ENCODE measurements around the gene ATAD2B. TPM values are rescaled to one million over a fixed set of nuclear protein-coding genes. Genes with fewer than 3 reads are reported as not detected.

ATAD2B gene
- total and polyA plus RNA-seq, 2 of the 8 experiments (the other 6 are each of a cell fraction or from before 2014, with no cell fraction given) = 3.4 to 16.1 TPM

DNA sequence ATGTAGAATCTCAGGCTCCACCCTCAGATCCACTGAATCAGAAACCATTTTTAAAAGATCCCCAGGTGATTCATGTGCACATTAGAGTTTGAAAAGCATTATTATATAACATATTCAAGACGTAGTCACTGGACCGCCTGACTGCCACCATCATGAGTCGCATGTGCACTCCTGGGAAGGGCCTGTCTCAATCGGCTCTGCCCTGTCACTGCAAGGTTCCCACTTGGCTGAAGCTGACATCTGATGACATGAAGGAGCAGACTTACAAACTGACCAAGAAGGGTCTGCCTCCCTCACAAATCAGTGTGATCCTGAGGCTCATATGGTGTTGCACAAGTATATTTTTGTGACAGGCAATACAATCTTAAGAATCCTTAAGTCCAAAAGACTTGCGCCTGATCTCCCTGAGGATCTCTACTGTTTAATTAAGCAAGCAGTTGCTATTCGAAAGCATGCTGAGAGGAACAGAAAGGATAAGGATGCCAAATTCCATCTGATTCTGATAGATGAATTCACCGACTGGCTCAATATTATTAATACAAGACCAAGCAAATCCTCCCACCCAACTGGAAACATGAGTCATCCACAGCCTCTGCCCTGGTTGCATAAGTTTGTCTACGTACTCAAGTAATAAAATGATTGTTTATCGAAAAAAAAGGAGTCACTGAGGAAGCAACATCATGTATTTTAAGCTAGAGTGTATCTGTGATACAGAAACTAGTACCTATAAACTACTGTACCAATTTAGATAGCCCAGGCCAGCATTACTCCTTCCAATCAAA lies 26.2 kb downstream of the ATAD2B start:
- Histone ChIP-seq H4K5ac (ENCODE audit: insufficient read length, low read depth, low read length) (no peak overlapping the region), H4K91ac (replicated peaks; ENCODE audit: insufficient read length, low read length) (no peak overlapping the region), H3K23me2 (ENCODE audit: low read depth, low read length) (no peaks in the 10 kb centered on the region), H3K4me2 (ENCODE audit: insufficient read depth in 1 of 2, low read depth in 2 of 2, low read length in 2 of 2) (no peak overlapping the region), H3K9ac (replicated peaks in 1 of 4; ENCODE audit: extremely low read depth in 1 of 4, low read depth in 3 of 4, low read length in 3 of 4) (no peak overlapping the region), H2BK15ac (ENCODE audit: low read length) (no peak overlapping the region), H3K79me2 (ENCODE audit: control insufficient read depth in 1 of 2, insufficient read depth in 2 of 2, low read length in 2 of 2) (peaks cover 0 to 75% of the 10 kb centered on the region in 2 experiments; a peak in 2 of 4 replicates), H3K18ac (ENCODE audit: extremely low read depth, low read length) (no peak overlapping the region), H2AFZ (ENCODE audit: low read length) (no peak overlapping the region), H3K36me3 (ENCODE audit: control insufficient read depth in 2 of 4, insufficient read depth in 4 of 4, low read length in 3 of 4) (no peaks in the 10 kb centered on the region), H4K20me1 (replicated peaks in 1 of 2; ENCODE audit: control insufficient read depth in 1 of 2, insufficient read depth in 2 of 2, low read length in 2 of 2) (no peaks in the 10 kb centered on the region), H3K79me1 (ENCODE audit: low read depth, low read length) (no peaks in the 10 kb centered on the region), H3K4ac (replicated peaks; ENCODE audit: insufficient read length, low read depth, low read length) (no peak overlapping the region), H3K14ac (ENCODE audit: insufficient read length) (no peak overlapping the region), H3K4me3 (ENCODE audit: extremely low read depth in 1 of 4, insufficient read depth in 2 of 4, low read depth in 3 of 4, low read length in 4 of 4) (no peak overlapping the region), H3K27me3 (replicated peaks in 1 of 4; ENCODE audit: control insufficient read depth in 3 of 4, extremely low read depth in 1 of 4, insufficient read depth in 3 of 4, low read length in 3 of 4) (no peaks in the 10 kb centered on the region), H4K8ac (ENCODE audit: extremely low read depth, insufficient read depth, low read length) (no peak overlapping the region), H3K56ac (replicated peaks; ENCODE audit: insufficient read length, low read depth, low read length) (no peak overlapping the region), H2BK12ac (ENCODE audit: low read depth, low read length) (no peak overlapping the region), H3K9me3 (ENCODE audit: insufficient read depth in 2 of 2, low read depth in 1 of 2, low read length in 1 of 2) (no peaks in the 10 kb centered on the region), H2BK20ac (ENCODE audit: low read length) (no peak overlapping the region), H3K27ac (ENCODE audit: low read depth, low read length) (no peak overlapping the region), H3K4me1 (replicated peaks in 1 of 4; ENCODE audit: control insufficient read depth in 3 of 4, insufficient read depth in 4 of 4, low read length in 3 of 4) (no peaks in the 10 kb centered on the region), H2BK5ac (ENCODE audit: low read depth, low read length) (no peak overlapping the region; the same call in 1 of the 2 replicates), H2AK5ac (ENCODE audit: low read depth, low read length) (no peak overlapping the region), H3K23ac (ENCODE audit: insufficient read length) (no peak overlapping the region), H2BK120ac (replicated peaks; ENCODE audit: low read depth, low read length) (no peak overlapping the region)
- POLR2A ChIA-PET (ENCODE audit: partially characterized antibody) = interaction anchor here (0.7 to 1.4 kb wide), 3 partner anchors 25 to 36 kb away, joined by 3 to 5 read pairs (median 3); partner anchors contain the start of gene ATAD2B
- no peak for FAIRE-seq
- WGBS, 2 experiments (ENCODE audit: extremely low coverage in 1 of 2, insufficient coverage in 1 of 2, insufficient read length in 1 of 2, insufficient replicate concordance in 2 of 2, low coverage in 1 of 2, low lambda C conversion rate in 2 of 2, missing lambda C conversion rate in 1 of 2) = 89% methylated on average over 9 of the region's 9 CpGs; no CpG with 5 or more reads in 1 of the 2 experiments
- CTCF ChIA-PET (ENCODE audit: partially characterized antibody) = interaction anchor here (1.6 kb wide), 1 partner anchor 25 kb away, joined by 3 read pairs; no protein-coding TSS in a partner anchor
- no peak for DNase-seq (ENCODE audit: low read depth in 1 of 2, low spot score in 2 of 2)
- TF ChIP-seq, protein P1, sequence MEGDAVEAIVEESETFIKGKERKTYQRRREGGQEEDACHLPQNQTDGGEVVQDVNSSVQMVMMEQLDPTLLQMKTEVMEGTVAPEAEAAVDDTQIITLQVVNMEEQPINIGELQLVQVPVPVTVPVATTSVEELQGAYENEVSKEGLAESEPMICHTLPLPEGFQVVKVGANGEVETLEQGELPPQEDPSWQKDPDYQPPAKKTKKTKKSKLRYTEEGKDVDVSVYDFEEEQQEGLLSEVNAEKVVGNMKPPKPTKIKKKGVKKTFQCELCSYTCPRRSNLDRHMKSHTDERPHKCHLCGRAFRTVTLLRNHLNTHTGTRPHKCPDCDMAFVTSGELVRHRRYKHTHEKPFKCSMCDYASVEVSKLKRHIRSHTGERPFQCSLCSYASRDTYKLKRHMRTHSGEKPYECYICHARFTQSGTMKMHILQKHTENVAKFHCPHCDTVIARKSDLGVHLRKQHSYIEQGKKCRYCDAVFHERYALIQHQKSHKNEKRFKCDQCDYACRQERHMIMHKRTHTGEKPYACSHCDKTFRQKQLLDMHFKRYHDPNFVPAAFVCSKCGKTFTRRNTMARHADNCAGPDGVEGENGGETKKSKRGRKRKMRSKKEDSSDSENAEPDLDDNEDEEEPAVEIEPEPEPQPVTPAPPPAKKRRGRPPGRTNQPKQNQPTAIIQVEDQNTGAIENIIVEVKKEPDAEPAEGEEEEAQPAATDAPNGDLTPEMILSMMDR (IDR thresholded peaks at IDR 0.05; ENCODE audit: control extremely low read depth in 1 of 3, insufficient read depth in 1 of 3, low read depth in 1 of 3, low read length in 3 of 3) = no peak
- TF ChIP-seq SIN3A (conservative IDR thresholded peaks at IDR 0.05 in 1 of 2, IDR thresholded peaks at IDR 0.05 in 1 of 2; ENCODE audit: low read depth in 1 of 2, low read length in 2 of 2) = no peak
- no peak for TF ChIP-seq POU5F1 (IDR thresholded peaks at IDR 0.05; ENCODE audit: low read depth, low read length)
- no peak for TF ChIP-seq TCF12 (IDR thresholded peaks at IDR 0.05; ENCODE audit: low read depth, low read length)
- no peak for TF ChIP-seq JUN (IDR thresholded peaks at IDR 0.05; ENCODE audit: low read depth, low read length)
- no peak for TF ChIP-seq CHD2 (IDR thresholded peaks at IDR 0.05; ENCODE audit: low read length)
- TF ChIP-seq RFX5 (IDR thresholded peaks at IDR 0.05; ENCODE audit: borderline replicate concordance, low read depth, low read length) = no peak
- no peak for TF ChIP-seq RAD21 (IDR thresholded peaks at IDR 0.05 in 1 of 2, conservative IDR thresholded peaks at IDR 0.05 in 1 of 2; ENCODE audit: low read depth in 2 of 2, low read length in 2 of 2)
- no peak for TF ChIP-seq BRCA1 (IDR thresholded peaks at IDR 0.05; ENCODE audit: low read depth, low read length)

All from H1 (cell line).